Endodermal cell (in vitro differentiated cells): ENCODE measurements around the gene ATG101. TPM values are rescaled to one million over a fixed set of nuclear protein-coding genes. Genes with fewer than 3 reads are reported as not detected.
A peak's percentile ranks its signal among the peaks of the same experiment; 100 is the strongest.

Source experiments
- DNase-seq: peaks from one replicate; pipeline ENCODE4 v3.0.0-alpha.2; 2017
- H3K27ac ChIP-seq: 2 replicates; pipeline ENCODE4 v1.5.1; 2013; ENCODE audit warnings: mild to moderate bottlenecking, low read depth, low read length, moderate library complexity
- H3K27me3 ChIP-seq: 2 replicates; pipeline ENCODE4 v1.6.1; 2013; ENCODE audit warnings: mild to moderate bottlenecking, low read length, moderate library complexity; ENCODE audit not compliant: insufficient read depth, control insufficient read depth, poor library complexity, severe bottlenecking
- H3K36me3 ChIP-seq: 2 replicates; pipeline ENCODE4 v1.7.0; 2013; ENCODE audit warnings: mild to moderate bottlenecking, low read length, moderate library complexity; ENCODE audit not compliant: control insufficient read depth, insufficient read depth
- H3K4me1 ChIP-seq: one replicate; pipeline ENCODE4 v1.7.0; 2013; ENCODE audit warnings: low read length; ENCODE audit not compliant: control insufficient read depth, insufficient read depth
- H3K4me3 ChIP-seq: 2 replicates; pipeline ENCODE4 v1.5.1; 2013; ENCODE audit warnings: mild to moderate bottlenecking, low read length, moderate library complexity
- H3K9ac ChIP-seq: 2 replicates; pipeline ENCODE4 v1.6.1; 2013; ENCODE audit warnings: mild to moderate bottlenecking, low read length, moderate library complexity; ENCODE audit not compliant: poor library complexity, severe bottlenecking; ENCODE audit errors: extremely low read depth
- H3K9me3 ChIP-seq: 2 replicates; pipeline ENCODE4 v1.6.1; 2013; ENCODE audit warnings: mild to moderate bottlenecking, low read length, moderate library complexity; ENCODE audit not compliant: control insufficient read depth
- H3K27ac Mint-ChIP-seq: 2 replicates; pipeline ENCODE4 v1.8.0; 2020; ENCODE audit warnings: mixed read lengths
- H3K27me3 Mint-ChIP-seq: 2 replicates; pipeline ENCODE4 v1.8.0; 2021; ENCODE audit warnings: mild to moderate bottlenecking, mixed read lengths; ENCODE audit not compliant: insufficient read depth
- H3K36me3 Mint-ChIP-seq: 2 replicates; pipeline ENCODE4 v1.8.0; 2020; ENCODE audit warnings: low read depth, mixed read lengths
- H3K4me1 Mint-ChIP-seq: 2 replicates; pipeline ENCODE4 v1.8.0; 2020; ENCODE audit warnings: mixed read lengths
- H3K4me3 Mint-ChIP-seq: 2 replicates; pipeline ENCODE4 v1.8.0; 2020; ENCODE audit warnings: mild to moderate bottlenecking, moderate library complexity, mixed read lengths
- H3K9me3 Mint-ChIP-seq: 2 replicates; pipeline ENCODE4 v1.8.0; 2020; ENCODE audit warnings: mild to moderate bottlenecking, mixed read lengths
- CTCF ChIP-seq: fragments of 200-600 bp; sonication (generic); conservative IDR thresholded peaks from 2 replicates; pipeline ENCODE4 v1.5.0; 2021; ENCODE audit warnings: antibody characterized with exemption, mild to moderate bottlenecking
- WGBS, 2 experiments: methylation state at CpG; one replicate each; pipeline versions ENCODE4 v1.1.5 to v1.1.7; 2013; ENCODE audit warnings: missing lambda C conversion rate in 2 of 2, mixed read lengths in 1 of 2; ENCODE audit not compliant: insufficient coverage in 1 of 2, insufficient read length in 1 of 2; 5-methylcytosine and 5-hydroxymethylcytosine counted together
- total RNA-seq, 2 donors: library from RNA; stranded (reverse); fragmentation: NEBNext Ultra II Directional in 1 of 2; extraction: Animal tissue kit (Norgen Biotek cat#: 25700) in 1 of 2; gene quantifications; 2 replicates in 1 of 2; 3 replicates in 1 of 2; pipeline ENCODE4 v1.2.1, GENCODE V29; 2021

ATG101 gene
- total RNA-seq, 2 donors from 2014 or later: 32.1 TPM

- no peak for TF ChIP-seq CTCF
- WGBS, 2 experiments: 67 to 83% methylated on average over 3 to 4 of the region's 4 CpGs
- no peak overlapping the region for H3K4me3 ChIP-seq
- H3K4me3 Mint-ChIP-seq: no peak overlapping the region
- H3K27me3 ChIP-seq: no peaks in the 10 kb centered on the region
- no peak overlapping the region for H3K27ac Mint-ChIP-seq
- H3K27me3 Mint-ChIP-seq: peaks cover 18% of the 10 kb centered on the region
- DNase-seq: peak; percentile 57
- no peaks in the 10 kb centered on the region for H3K36me3 Mint-ChIP-seq
- H3K9ac ChIP-seq: no peak overlapping the region
- no peak overlapping the region for H3K27ac ChIP-seq
- peaks cover 31% of the 10 kb centered on the region for H3K4me1 Mint-ChIP-seq
- no peaks in the 10 kb centered on the region for H3K9me3 ChIP-seq
- H3K36me3 ChIP-seq: no peaks in the 10 kb centered on the region
- H3K9me3 Mint-ChIP-seq: no peaks in the 10 kb centered on the region
- H3K4me1 ChIP-seq: peaks cover 5% of the 10 kb centered on the region
These were observed 52.7 kb downstream of the ATG101 start for GRCh38 chr12:52122540-52122871.

- no peak overlapping the region for H3K4me3 ChIP-seq
- no peak overlapping the region for H3K27ac ChIP-seq
- H3K27ac Mint-ChIP-seq: no peak overlapping the region
- peak; percentile 63 for DNase-seq
- H3K9me3 ChIP-seq: no peaks in the 10 kb centered on the region
- no peaks in the 10 kb centered on the region for H3K9me3 Mint-ChIP-seq
- peaks cover 5% of the 10 kb centered on the region for H3K4me1 ChIP-seq
- H3K9ac ChIP-seq: no peak overlapping the region
- no peaks in the 10 kb centered on the region for H3K36me3 ChIP-seq
- WGBS, 2 experiments: 94 to 100% methylated on average over 2 to 6 of the region's 7 CpGs
- peaks cover 17% of the 10 kb centered on the region for H3K27me3 Mint-ChIP-seq
- H3K4me3 Mint-ChIP-seq: no peak overlapping the region
- no peaks in the 10 kb centered on the region for H3K27me3 ChIP-seq
- H3K4me1 Mint-ChIP-seq: peaks cover 31% of the 10 kb centered on the region
- TF ChIP-seq CTCF: no peak
- no peaks in the 10 kb centered on the region for H3K36me3 Mint-ChIP-seq
These were observed 53.1 kb downstream of the ATG101 start for GRCh38 chr12:52122904-52123303.

- peaks cover 31% of the 10 kb centered on the region for H3K4me1 Mint-ChIP-seq
- H3K27me3 Mint-ChIP-seq: peaks cover 13% of the 10 kb centered on the region
- H3K36me3 Mint-ChIP-seq: no peaks in the 10 kb centered on the region
- no peaks in the 10 kb centered on the region for H3K36me3 ChIP-seq
- no peak overlapping the region for H3K9ac ChIP-seq
- no peak overlapping the region for H3K27ac Mint-ChIP-seq
- H3K4me1 ChIP-seq: peaks cover 5% of the 10 kb centered on the region
- 78 to 81% methylated on average over 4 to 8 of the region's 8 CpGs for WGBS, 2 experiments
- no peak overlapping the region for H3K4me3 ChIP-seq
- no peaks in the 10 kb centered on the region for H3K27me3 ChIP-seq
- H3K9me3 Mint-ChIP-seq: no peaks in the 10 kb centered on the region
- peak; percentile 68 for DNase-seq
- no peaks in the 10 kb centered on the region for H3K9me3 ChIP-seq
- no peak overlapping the region for H3K27ac ChIP-seq
- TF ChIP-seq CTCF: no peak
- no peak overlapping the region for H3K4me3 Mint-ChIP-seq
These were observed 53.9 kb downstream of the ATG101 start for GRCh38 chr12:52123487-52124186.
